ENCODE data around the gene PRKCB. TPM values are rescaled to one million over a fixed set of nuclear protein-coding genes. Genes with fewer than 3 reads are reported as not detected.
"Not testable (repeated sequence)": the region's sequence is repeated elsewhere in the genome, so short reads cannot be mapped to it uniquely, and the experiment has no call there.

The PRKCB gene
- total RNA-seq, 1 experiment from 2014 or later = 7.1 TPM

DNA sequence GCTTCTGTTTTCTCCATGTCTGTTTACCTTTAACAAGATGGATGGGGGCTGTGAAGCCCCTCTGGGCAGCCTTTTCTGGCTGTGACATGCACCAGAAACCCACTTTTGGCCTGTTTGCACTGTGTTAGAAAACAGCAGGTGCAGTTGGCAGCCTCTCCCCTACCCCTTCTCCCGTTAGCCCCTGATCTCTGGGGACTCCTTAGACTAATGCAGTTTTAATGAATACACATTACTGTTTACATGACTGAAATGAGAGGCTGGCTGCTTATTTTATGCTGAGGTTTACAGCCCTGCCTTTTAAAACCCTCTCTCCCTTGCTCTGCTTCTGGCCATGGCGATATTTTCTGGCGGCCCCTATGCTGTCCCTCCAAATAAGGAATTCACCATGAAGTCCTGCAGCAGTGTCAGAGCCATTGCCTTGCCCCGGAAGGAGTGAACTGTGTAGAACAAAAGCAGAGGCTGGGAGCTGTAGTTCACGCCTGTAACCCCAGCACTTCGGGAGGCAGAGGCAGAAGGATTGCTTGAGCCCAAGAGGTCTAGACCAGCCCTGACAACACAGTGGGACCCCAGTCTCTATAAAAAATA, 79.3 kb downstream of the PRKCB start:
- no peak for DNase-seq (ENCODE audit: low read depth, low spot score)
- in situ Hi-C loops (cut with HindIII; ENCODE audit: low pct_unique_long_range_greater_than_20kb, low sequenced_read_pairs) = no loop called here

DNA sequence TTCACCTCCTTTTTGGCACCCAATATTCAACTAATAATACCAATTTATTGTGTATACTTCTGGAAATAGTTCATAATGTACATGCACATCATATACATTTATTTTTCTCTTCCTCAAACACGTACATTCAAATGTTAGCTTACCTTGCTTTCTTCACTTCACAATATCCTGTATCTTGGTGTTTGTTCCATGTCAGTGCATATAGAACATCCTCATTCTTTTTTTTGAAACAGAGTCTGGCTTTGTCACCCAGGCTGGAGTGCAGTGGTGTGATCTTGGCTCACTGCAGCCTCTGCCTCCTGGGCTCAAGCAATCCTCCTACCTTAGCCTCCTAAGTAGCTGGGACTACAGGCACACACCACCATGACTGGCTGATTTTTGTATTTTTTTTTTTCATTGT, 80.8 kb downstream of the PRKCB start:
- DNase-seq (ENCODE audit: low read depth, low spot score); in situ Hi-C loops (cut with HindIII; ENCODE audit: low pct_unique_long_range_greater_than_20kb, low sequenced_read_pairs): not testable (repeated sequence)

DNA sequence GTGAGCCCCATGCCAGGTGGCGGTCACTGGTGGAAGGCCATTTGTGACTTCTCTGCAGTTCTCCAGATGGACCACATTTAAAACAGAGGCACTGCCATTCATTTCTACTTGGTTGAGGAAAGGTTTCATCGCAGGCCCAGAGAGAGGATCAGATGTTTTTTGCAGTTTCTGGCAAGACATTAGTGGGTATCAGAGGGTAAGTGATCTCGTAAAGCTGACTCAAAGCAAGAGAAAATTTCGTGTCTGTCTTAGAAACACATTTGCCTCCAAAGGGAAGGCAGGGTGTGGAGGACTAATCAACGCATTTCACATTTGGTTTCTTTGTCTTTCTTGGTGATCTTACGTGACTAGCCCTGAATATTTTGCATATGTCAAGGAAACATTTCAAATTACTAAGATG, 81.8 kb downstream of the PRKCB start:
- in situ Hi-C loops (cut with HindIII; ENCODE audit: low pct_unique_long_range_greater_than_20kb, low sequenced_read_pairs) = no loop called here
- DNase-seq (ENCODE audit: low read depth, low spot score) = no peak

DNA sequence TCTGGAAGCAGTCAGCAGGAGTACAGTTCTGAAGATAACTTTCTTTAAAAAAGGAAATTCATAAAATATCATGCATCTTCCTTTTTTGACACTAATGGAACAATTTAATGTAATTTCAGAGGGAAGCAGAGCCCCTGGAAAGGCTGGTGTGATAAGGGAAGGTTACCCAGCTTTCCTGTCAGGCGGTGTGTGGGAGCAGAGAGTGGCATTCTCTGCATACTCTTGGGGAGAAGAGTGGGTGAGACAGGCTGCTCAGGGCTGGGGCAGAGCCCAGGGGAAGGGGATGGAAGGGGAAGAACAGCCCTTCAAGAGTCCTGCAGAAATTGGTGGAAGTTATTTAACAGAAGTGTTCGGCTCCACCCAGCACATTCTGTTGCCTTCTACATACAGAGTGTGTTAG, 84.7 kb downstream of the PRKCB start:
- DNase-seq (ENCODE audit: low read depth, low spot score) = no peak
- in situ Hi-C loops (cut with HindIII; ENCODE audit: low pct_unique_long_range_greater_than_20kb, low sequenced_read_pairs) = no loop called here

DNA sequence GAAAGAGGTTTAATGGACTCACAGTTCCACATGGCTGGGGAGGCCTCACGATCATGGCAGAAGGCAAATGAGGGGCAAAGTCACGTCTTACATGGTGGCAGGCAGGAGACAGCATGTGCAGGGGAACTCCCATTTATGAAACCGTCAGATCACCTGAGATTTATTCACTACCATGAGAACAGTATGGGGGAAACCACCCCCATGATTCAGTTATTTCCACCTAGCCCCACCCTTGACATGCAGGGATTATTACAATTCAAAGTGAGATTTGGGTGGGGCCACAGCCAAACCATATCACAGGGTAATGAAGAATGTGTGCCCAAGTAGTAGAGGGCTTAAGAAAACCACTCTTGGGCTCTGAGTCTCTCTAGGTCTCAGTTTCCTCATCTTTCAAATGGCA, 85.1 kb downstream of the PRKCB start:
- no peak for DNase-seq (ENCODE audit: low read depth, low spot score)
- in situ Hi-C loops (cut with HindIII; ENCODE audit: low pct_unique_long_range_greater_than_20kb, low sequenced_read_pairs) = no loop called here

DNA sequence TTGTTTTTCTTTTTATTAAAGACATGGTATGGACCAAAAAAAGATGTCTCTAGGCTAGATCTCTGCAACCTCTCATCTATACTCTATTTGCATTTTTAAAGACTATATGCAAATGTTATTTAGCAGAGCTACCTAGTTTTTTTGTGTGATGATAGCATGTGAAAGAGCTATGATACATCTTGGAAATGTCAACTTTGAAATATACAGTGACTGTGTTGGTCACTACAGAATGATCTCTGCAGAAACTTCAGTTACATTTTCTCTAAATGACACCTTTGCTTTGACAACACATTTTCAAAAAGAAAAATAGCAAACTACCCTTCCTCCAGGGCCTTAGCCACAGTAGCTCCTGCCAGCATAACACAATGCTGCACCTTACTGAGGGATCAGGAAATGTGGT, 86.6 kb downstream of the PRKCB start:
- DNase-seq (ENCODE audit: low read depth, low spot score) = no peak
- in situ Hi-C loops (cut with HindIII; ENCODE audit: low pct_unique_long_range_greater_than_20kb, low sequenced_read_pairs) = no loop called here

DNA sequence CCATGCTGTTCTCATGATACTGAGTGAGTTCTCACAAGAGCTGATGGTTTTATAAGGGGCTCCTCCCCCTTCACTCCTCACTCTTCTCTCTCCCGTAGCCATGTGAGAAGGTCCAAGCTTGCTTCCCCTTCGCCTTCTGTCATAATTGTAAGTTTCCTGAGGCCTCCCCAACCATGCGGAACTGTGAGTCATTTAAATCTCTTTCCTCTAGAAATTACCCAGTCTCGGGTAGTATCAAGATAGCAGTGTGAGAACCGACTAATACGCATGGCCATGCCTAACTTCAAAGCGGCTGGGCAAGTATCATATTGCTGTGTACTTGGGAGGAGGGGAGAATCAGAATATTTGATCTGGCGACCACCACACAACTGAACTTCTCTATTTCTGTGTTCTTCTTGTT, 88.3 kb downstream of the PRKCB start:
- DNase-seq (ENCODE audit: low read depth, low spot score) = no peak
- in situ Hi-C loops (cut with HindIII; ENCODE audit: low pct_unique_long_range_greater_than_20kb, low sequenced_read_pairs) = no loop called here

DNA sequence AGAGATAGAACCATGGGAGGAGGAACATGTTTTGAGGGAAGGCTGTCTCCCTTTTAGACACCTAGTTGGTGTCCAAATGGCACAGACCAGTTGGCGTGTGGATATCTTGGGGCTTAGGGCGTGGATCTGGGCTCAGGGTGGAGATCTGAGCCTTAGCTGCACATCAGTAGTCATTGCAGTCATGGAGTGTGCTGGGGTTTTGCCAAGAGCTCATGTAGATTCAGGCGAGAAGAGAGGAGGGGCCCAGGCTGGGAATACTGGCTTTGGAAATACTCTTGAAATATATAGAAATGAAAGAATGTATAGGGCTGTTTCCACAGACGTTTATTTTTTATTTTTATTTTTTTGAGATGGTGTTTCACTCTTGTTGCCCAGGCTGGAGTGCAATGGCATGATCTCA, 92.0 kb downstream of the PRKCB start:
- in situ Hi-C loops (cut with HindIII; ENCODE audit: low pct_unique_long_range_greater_than_20kb, low sequenced_read_pairs) = no loop called here
- no peak for DNase-seq (ENCODE audit: low read depth, low spot score)

DNA sequence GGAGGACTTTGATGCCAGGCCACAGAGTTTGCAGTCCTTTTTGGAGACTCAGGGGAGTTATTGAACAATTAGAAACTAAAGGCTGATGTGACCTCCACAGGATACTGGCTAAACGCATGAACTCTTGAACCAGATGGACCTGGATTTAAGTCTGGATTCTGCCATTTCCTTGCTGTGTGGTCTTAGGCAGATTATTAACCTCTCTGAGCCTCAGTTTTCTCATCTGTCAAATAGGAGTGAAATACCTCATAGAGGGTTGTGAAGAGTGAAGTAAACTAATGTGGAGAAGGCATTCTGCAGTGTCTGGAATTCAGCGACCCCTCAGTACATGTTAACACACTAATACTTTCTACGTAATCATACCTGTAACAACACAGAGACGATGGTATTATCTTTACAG, 93.5 kb downstream of the PRKCB start:
- DNase-seq (ENCODE audit: low read depth, low spot score) = no peak
- in situ Hi-C loops (cut with HindIII; ENCODE audit: low pct_unique_long_range_greater_than_20kb, low sequenced_read_pairs) = no loop called here

DNA sequence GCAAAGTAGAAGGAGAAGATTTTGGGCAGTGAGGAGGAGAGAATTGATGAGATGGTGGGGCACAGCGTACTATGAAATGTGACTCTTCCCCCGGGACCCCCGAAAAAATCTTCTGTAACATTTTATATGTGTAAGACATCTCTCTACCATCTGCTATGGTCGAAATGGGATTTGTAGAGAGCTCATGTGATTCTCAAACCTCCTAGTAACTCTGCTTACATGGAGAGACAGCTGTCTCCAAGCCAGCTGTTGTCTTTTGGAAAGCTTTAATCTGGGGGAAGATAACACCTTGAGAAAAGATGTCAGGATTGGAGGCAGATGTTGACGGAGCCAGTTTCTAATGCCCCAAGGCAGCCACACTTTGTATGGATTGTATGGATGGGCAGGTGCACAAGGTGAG, 94.1 kb downstream of the PRKCB start:
- DNase-seq (ENCODE audit: low read depth, low spot score) = no peak

DNA sequence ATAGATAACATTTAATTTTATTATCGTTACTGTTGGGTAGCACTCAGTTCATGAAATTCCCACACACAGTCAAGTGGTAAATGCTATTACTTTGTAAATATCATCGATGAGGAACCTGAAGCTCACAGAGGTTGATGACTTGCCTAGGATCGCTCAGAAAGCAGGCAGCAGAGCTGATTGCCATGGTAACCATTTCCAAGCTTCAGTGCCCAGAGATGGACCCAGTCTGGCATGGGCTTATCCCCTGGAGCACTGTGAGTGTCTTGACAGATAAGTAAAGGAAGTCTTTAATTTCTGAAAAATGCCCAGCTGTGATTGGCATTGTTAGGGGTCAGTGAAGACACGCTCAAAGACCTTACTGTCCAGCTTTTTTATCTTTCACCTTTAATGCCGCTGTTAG, 95.0 kb downstream of the PRKCB start:
- DNase-seq (ENCODE audit: low read depth, low spot score) = no peak
- in situ Hi-C loops (cut with HindIII; ENCODE audit: low pct_unique_long_range_greater_than_20kb, low sequenced_read_pairs) = no loop called here

More for the DNA sequence above, 94.1 kb downstream of the PRKCB start:
- in situ Hi-C loops (cut with HindIII; ENCODE audit: low pct_unique_long_range_greater_than_20kb, low sequenced_read_pairs) = no loop called here

DNA sequence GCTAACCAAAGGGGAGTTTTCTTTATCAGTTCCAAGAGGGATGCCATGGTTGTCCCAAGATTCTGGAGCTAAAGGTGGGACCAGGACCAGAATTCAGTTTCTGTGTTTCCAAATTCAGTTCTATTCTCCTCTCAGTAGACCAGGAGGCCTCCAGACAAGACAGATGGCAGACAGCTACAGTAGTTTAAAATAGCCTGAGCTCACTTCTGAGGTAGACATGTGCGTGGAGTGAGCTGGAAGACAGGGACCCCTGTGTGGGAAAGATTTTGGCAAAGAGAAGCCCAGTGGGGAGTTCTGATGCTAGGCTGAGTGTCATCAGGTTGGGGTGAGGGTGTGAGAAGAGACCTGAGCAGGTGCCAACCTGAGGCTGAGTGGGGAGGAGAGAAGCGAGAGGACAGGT, 95.4 kb downstream of the PRKCB start:
- DNase-seq (ENCODE audit: low read depth, low spot score) = no peak
- in situ Hi-C loops (cut with HindIII; ENCODE audit: low pct_unique_long_range_greater_than_20kb, low sequenced_read_pairs) = no loop called here

DNA sequence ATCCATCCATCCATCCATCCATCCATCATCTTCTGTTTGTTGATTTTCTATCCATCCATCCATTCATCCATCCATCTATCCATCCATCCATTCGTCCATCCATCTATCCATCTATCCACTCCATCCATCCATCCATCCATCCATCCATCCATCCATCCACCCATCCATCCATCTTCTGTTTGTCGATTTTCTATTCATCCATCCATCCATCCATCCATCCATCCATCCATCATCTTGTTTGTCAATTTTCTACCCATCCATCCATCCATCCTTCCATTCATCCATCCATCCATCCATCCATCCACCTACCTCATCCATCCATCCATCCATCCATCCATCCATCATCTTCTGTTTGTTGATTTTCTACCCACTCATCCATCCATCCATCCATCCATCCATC, 97.9 kb downstream of the PRKCB start:
- DNase-seq (ENCODE audit: low read depth, low spot score); in situ Hi-C loops (cut with HindIII; ENCODE audit: low pct_unique_long_range_greater_than_20kb, low sequenced_read_pairs): not testable (repeated sequence)

DNA sequence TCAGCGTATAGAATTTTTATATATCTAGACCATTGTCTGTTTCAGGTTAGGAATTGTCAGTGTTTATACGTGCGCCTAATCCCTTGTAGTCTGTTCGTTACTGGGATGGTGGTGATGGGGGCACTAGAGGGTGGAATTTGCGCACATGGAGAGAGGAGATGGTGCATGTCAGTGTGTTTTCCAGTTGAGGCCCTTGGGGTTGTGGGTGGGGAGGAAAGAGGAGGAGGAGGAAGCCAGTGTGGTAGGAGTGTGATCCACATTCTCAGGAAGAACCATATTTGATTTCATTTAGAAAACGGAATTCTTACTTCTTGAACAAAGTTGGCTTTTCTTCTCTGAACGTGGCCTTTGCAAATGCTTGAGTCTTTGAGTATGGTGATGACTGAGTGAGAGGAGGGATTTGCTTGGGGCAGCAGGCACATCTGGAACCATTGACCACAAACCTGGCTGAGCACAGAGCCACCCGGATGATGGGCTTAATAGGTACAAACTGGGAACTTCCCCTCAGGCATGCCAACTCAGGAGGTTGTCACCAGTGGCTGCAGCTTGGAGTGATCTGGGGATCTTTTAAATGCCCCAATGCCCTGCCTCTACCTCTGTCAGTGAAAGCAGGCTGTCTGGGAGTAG, 98.9 kb downstream of the PRKCB start:
- no peak for DNase-seq (ENCODE audit: low read depth, low spot score)
- in situ Hi-C loops (cut with HindIII; ENCODE audit: low pct_unique_long_range_greater_than_20kb, low sequenced_read_pairs) = no loop called here

DNA sequence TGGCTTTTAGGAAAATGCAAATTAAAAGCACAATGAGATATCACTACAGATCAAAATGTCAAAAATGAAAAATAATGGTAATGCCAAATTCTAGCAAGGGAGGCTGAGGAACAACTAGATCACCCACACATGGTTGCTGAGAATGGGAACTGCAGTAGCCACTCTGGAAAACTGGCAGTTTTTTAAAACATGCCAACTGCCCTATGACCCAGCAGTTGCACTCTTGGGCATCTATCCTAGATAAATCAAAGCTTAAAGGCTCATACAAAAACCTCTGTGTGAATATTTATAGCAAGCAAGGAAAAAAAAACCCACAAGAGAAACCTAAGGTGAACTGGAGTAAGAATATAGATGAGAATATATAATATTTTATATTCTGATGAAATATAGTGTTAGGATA, 104.3 kb downstream of the PRKCB start:
- in situ Hi-C loops (cut with HindIII; ENCODE audit: low pct_unique_long_range_greater_than_20kb, low sequenced_read_pairs) = no loop called here
- no peak for DNase-seq (ENCODE audit: low read depth, low spot score)

DNA sequence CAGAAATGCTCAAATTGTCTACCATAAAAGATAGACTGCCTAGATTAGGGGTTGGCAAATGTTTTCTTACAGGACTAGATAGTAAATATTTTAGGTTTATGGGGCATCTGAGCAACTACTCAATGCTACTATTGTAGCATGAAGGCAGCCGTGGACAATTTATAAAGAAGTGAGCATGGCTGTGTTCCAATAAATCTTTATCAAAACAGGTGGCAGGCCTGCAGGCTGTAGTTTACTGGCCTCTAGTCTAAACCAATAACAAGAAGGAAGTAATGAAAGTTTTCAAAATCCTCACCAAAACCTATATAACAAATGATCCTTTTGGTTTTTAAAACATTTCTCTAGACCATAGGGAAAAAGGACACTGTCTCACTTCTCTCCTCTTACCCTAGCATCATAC, 105.2 kb downstream of the PRKCB start:
- DNase-seq (ENCODE audit: low read depth, low spot score) = no peak

DNA sequence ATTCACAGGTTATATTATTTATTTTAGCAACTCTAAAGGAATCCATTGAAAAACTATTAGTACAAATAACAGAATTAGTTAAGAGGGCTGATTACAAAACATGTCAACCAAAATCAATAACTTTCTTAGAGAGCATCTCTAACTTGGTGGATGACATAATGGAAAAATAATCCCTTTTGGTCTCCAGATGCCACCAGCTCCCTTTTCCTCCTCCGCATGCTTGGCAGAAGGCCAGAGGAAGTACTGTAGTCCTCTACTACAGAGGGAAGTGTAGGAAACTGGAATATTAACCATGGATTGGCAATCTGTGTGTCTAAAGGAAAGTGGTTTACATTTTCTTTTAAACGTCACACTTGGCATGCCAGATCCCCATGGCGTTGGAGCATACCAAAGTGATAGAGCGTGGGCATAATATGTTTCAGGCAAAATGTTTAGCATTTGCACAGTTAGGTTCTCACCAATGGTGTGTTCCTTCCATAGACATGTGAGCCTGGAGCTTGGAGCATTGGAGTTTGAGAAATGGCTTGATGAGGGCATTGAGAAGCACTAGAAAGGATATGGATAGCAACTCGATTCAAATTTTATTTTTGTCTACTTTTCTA, 106.3 kb downstream of the PRKCB start:
- in situ Hi-C loops (cut with HindIII; ENCODE audit: low pct_unique_long_range_greater_than_20kb, low sequenced_read_pairs) = no loop called here
- no peak for DNase-seq (ENCODE audit: low read depth, low spot score)

More for the DNA sequence above, 105.2 kb downstream of the PRKCB start:
- in situ Hi-C loops (cut with HindIII; ENCODE audit: low pct_unique_long_range_greater_than_20kb, low sequenced_read_pairs) = no loop called here

DNA sequence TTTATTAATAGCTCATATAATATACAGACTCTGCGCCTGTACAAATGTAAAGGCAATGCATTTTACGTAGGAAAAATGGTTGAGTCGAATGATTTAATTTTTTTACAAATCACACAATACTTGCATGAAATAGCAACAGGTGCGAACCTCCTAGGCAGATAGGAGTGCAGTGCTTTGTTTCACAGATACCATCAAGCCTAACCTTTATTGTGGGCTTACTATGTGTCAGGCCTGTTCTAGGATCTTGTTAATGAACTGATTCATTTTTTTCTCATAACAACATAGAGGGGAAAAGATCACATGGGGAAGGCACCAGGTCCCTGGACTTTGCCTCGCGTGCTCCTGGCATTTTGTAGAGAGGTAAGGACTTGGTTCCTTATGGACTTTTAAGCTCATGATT, 107.8 kb downstream of the PRKCB start:
- in situ Hi-C loops (cut with HindIII; ENCODE audit: low pct_unique_long_range_greater_than_20kb, low sequenced_read_pairs) = no loop called here
- DNase-seq (ENCODE audit: low read depth, low spot score) = no peak

DNA sequence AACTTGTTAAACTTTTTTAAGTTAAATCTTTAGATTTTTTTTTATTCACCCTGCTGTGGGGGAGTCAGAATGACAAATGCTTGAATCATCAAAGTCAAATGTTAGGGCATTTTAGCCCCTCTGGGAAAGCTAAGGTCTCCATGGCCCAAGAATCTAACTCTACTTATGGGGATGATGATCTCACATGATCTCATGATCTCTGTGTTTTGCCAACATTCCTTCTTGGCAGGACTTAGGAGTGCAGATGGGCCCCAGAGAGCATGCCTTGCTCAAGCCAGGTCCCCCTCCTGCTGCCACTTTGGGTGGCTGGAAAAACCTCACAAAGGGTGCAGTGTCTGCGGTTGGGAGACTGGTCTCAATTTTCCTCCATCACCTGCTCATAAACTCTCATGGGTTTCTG, 108.6 kb downstream of the PRKCB start:
- in situ Hi-C loops (cut with HindIII; ENCODE audit: low pct_unique_long_range_greater_than_20kb, low sequenced_read_pairs) = no loop called here
- peak; percentile 22 for DNase-seq (ENCODE audit: low read depth, low spot score)
